Sigmoid colon (tissue), 7 donors: ENCODE results near the gene MRC2. TPM values are rescaled to one million over a fixed set of nuclear protein-coding genes. Genes with fewer than 3 reads are reported as not detected.
A peak's percentile ranks its signal among the peaks of the same experiment; 100 is the strongest.

Experiments
- DNase-seq: peaks from one replicate; pipeline ENCODE4 v3.0.0-alpha.2; 2019
- H3K27ac ChIP-seq, 4 donors: fragments of 200-600 bp; sonication (generic); one replicate each; pipeline ENCODE4 v1.5.1; 2016 to 2019; ENCODE audit warnings: mild to moderate bottlenecking in 1 of 4
- H3K27me3 ChIP-seq, 3 donors: fragments of 200-600 bp; sonication (generic); one replicate each; pipeline ENCODE4 v1.5.1; 2019; ENCODE audit warnings: mild to moderate bottlenecking in 1 of 3
- H3K36me3 ChIP-seq, 4 donors: fragments of 200-600 bp; sonication (generic); one replicate each; pipeline ENCODE4 v1.5.1; 2016 to 2019
- H3K4me1 ChIP-seq, 4 donors: fragments of 200-600 bp; sonication (generic); one replicate each; pipeline ENCODE4 v1.5.1; 2017 to 2019
- H3K4me3 ChIP-seq, 4 donors: fragments of 200-600 bp; sonication (generic); one replicate each; pipeline ENCODE4 v1.5.1; 2017 to 2019; ENCODE audit warnings: mild to moderate bottlenecking in 2 of 4, moderate library complexity in 1 of 4
- H3K9me3 ChIP-seq, 4 donors: fragments of 200-600 bp in 3 of 4; sonication (generic) in 3 of 4; one replicate each; pipeline versions ENCODE4 v1.5.1 to v1.6.1; 2013 to 2019
- CTCF ChIP-seq, 4 experiments: fragments of 450-650 bp in 3 of 4; fragments of 200-600 bp in 1 of 4; IDR thresholded peaks; one replicate each; pipeline ENCODE4 v1.5.1; 2016 to 2019; ENCODE audit warnings: antibody characterized with exemption in 4 of 4, mild to moderate bottlenecking in 3 of 4, moderate library complexity in 2 of 4
- EP300 ChIP-seq, 4 donors: sonication (generic); formaldehyde crosslinking; IDR thresholded peaks; one replicate each; pipeline ENCODE4 v1.6.1; 2017; ENCODE audit warnings: antibody characterized with exemption in 4 of 4
- POLR2A ChIP-seq, 2 donors: fragments of 450-650 bp; IDR thresholded peaks; one replicate each; pipeline ENCODE4 v1.6.1; 2016; ENCODE audit warnings: antibody characterized with exemption in 2 of 2, mild to moderate bottlenecking in 2 of 2, moderate library complexity in 2 of 2
- POLR2AphosphoS5 ChIP-seq, 4 donors: sonication (generic); formaldehyde crosslinking; IDR thresholded peaks; one replicate each; pipeline ENCODE4 v1.6.1; 2017; ENCODE audit warnings: antibody characterized with exemption in 4 of 4
- WGBS, 2 donors: extraction: QIAGEN DNeasy Blood & Tissue Kit; methylation state at CpG; one replicate each; pipeline ENCODE4 v1.1.7; 2013; 5-methylcytosine and 5-hydroxymethylcytosine counted together
- intact Hi-C: fragments of 100-400 bp; cut with DNase I; formaldehyde crosslinking; loops from one replicate; pipeline ENCODE4 v1.15.1; 2023
- polyA plus RNA-seq, 3 donors: library from polyadenylated mRNA; stranded (reverse); fragments of 200-250 nt; gene quantifications; one replicate each; pipeline ENCODE4 v1.2.3, GENCODE V29; 2013
- total RNA-seq, 4 donors: library from RNA; depleted of rRNA; stranded (reverse); fragments of >200 nt; gene quantifications; one replicate each; pipeline ENCODE4 v1.1.0, GENCODE V29; 2016
- donor health status: healthy with polysubstance abuse.
- donor health status: Bipolar disorder and iron deficiency.
- donor health status: healthy.

MRC2 gene
- total and polyA plus RNA-seq, 7 donors = 2.5 to 94.4 (median 19.6) TPM

- intact Hi-C loops = no loop called here
- TF ChIP-seq POLR2A (IDR thresholded peaks at IDR 0.05) (no peak), CTCF (IDR thresholded peaks at IDR 0.05) (no peak), POLR2AphosphoS5 (IDR thresholded peaks at IDR 0.05) (no peak), EP300 (IDR thresholded peaks at IDR 0.05) (no peak)
- DNase-seq = peak; percentile 40
- Histone ChIP-seq H3K36me3 (no peaks in the 10 kb centered on the region), H3K27me3 (peaks cover 0 to 9% (median 0%) of the 10 kb centered on the region in 3 donors), H3K27ac (no peak overlapping the region), H3K4me1 (peaks cover 0 to 18% (median 14%) of the 10 kb centered on the region in 4 donors), H3K9me3 (no peaks in the 10 kb centered on the region), H3K4me3 (no peak overlapping the region)
- 61 to 70% methylated on average over 12 of the region's 12 CpGs for WGBS, 2 donors
These were observed 73.7 kb downstream of the MRC2 start for GRCh38 chr17:62700964-62701705.

- 75 to 82% methylated on average over 8 of the region's 8 CpGs for WGBS, 2 donors
- Histone ChIP-seq H3K4me3 (no peak overlapping the region), H3K4me1 (peaks cover 0 to 18% (median 14%) of the 10 kb centered on the region in 4 donors), H3K9me3 (no peaks in the 10 kb centered on the region), H3K27ac (no peak overlapping the region), H3K27me3 (peaks cover 0 to 9% (median 0%) of the 10 kb centered on the region in 3 donors), H3K36me3 (no peaks in the 10 kb centered on the region)
- no peak for TF ChIP-seq CTCF (IDR thresholded peaks at IDR 0.05)
- TF ChIP-seq EP300 (IDR thresholded peaks at IDR 0.05) = no peak
- no peak for TF ChIP-seq POLR2A (IDR thresholded peaks at IDR 0.05)
- no peak for TF ChIP-seq POLR2AphosphoS5 (IDR thresholded peaks at IDR 0.05)
- intact Hi-C loops = no loop called here
- peak; percentile 51 for DNase-seq
These were observed 74.2 kb downstream of the MRC2 start for GRCh38 chr17:62701706-62702085.

- Histone ChIP-seq H3K36me3 (no peaks in the 10 kb centered on the region), H3K27ac (no peak overlapping the region), H3K27me3 (peaks cover 0 to 9% (median 0%) of the 10 kb centered on the region in 3 donors), H3K9me3 (no peaks in the 10 kb centered on the region), H3K4me3 (no peak overlapping the region), H3K4me1 (peaks cover 0 to 18% (median 14%) of the 10 kb centered on the region in 4 donors)
- intact Hi-C loops = loop anchor here (1.0 kb wide), 2 partner anchors 265 to 703 kb away; no protein-coding TSS in a partner anchor
- TF ChIP-seq POLR2AphosphoS5 (IDR thresholded peaks at IDR 0.05) = no peak
- TF ChIP-seq EP300 (IDR thresholded peaks at IDR 0.05) = no peak
- no peak for TF ChIP-seq CTCF (IDR thresholded peaks at IDR 0.05)
- TF ChIP-seq POLR2A (IDR thresholded peaks at IDR 0.05) = no peak
- 48 to 79% methylated on average over 6 of the region's 6 CpGs for WGBS, 2 donors
- peak; percentile 53 for DNase-seq
These were observed 75.3 kb downstream of the MRC2 start for GRCh38 chr17:62702746-62703260.

GRCh38 chr17:62703261-62703775, 75.8 kb downstream of the MRC2 start:
- DNase-seq = peak; percentile 73
- TF ChIP-seq POLR2AphosphoS5 (IDR thresholded peaks at IDR 0.05) (no peak), EP300 (IDR thresholded peaks at IDR 0.05) (no peak), CTCF (IDR thresholded peaks at IDR 0.05) (no peak), POLR2A (IDR thresholded peaks at IDR 0.05) (no peak)
- Histone ChIP-seq H3K27ac (peak overlapping the region in 3 of 4 donors; percentile 69 to 72 (median 71)), H3K9me3 (peaks cover 0 to under 1% (median 0%) of the 10 kb centered on the region in 4 donors), H3K4me1 (peaks cover 0 to 18% (median 14%) of the 10 kb centered on the region in 4 donors), H3K4me3 (peak overlapping the region in 3 of 4 donors; percentile 55 to 74 (median 66)), H3K36me3 (no peaks in the 10 kb centered on the region), H3K27me3 (peaks cover 0 to 9% (median 0%) of the 10 kb centered on the region in 3 donors)
- 17 to 42% methylated on average over 16 of the region's 16 CpGs for WGBS, 2 donors
- intact Hi-C loops = loop anchor here (1.0 kb wide), 2 partner anchors 265 to 703 kb away; no protein-coding TSS in a partner anchor
